NCI-H1694 (cell line): ENCODE results near the gene COA5.

Source experiments
- DNase-seq: peaks from one replicate; lab custom pipeline; 2025; lab: John Stamatoyannopoulos, UW

COA5 gene, protein sequence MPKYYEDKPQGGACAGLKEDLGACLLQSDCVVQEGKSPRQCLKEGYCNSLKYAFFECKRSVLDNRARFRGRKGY

DNA sequence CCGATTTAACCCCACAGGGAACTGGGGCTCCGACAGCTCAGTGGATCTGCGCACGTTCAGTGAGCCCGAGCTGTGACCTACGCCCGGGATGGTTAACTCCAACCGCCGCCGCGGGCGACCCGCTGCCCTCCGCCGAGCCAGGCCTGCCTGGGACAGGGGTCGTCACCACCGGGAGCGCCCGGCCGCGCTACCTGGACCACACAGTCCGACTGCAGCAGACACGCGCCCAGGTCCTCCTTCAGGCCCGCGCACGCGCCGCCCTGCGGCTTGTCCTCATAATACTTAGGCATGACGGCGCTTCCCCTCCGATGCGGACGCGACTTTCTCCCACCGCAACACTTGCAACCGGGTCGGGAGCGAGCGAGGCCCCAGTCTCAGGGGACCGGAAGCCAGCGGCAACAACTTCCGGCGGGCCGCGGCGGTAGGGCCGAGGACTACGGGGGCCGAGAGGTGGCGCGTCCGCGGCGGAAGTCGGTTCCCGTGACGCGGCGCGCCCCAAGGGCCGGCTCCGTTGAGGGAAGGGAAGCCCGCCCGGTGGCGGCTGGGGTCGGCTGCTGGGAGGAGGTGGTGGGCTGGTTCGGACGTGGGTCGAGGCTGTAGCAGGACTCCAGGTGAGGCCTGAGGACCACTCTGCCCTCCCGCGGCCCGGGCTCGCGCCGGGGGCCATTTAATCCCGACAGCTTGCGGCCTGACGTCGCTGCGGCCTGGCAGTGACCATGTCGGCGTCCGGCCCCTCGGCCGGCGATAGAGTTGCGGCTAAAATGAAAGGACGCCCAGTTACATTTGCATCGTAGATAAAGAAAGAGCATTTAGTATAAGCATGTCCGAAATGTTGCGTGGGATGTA is at the start of gene COA5, which contains the start of gene UNC50:
Gene COA5 (minus strand): TSS at position 397 of the 846 bp plus-strand sequence. CDS start 107 bp downstream, at position 290.
Gene UNC50 (plus strand): TSS at position 474 of the 846 bp plus-strand sequence. CDS start 1,171 bp downstream, outside the sequence.
- peak; percentile 60 for DNase-seq

DNA sequence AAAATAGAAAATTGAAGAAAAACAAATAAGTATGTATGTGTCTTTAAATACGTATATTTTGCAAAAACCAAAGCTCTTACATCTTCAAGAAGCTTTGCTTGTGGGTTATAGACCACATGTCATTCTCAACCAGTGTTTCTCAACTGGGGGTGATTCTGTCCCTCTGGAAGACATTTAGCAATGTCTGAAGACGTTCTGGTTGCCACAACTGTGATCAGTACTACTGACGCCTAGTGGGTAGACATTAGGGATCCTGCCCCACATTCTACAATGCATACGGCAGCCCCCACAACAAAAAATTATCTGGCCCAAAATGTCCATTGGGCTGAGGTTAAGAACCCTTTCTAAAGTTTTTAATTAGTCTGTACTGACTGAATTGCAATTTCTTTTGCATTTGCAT is 48.5 kb upstream of the COA5 start:
- no peak for DNase-seq

DNA sequence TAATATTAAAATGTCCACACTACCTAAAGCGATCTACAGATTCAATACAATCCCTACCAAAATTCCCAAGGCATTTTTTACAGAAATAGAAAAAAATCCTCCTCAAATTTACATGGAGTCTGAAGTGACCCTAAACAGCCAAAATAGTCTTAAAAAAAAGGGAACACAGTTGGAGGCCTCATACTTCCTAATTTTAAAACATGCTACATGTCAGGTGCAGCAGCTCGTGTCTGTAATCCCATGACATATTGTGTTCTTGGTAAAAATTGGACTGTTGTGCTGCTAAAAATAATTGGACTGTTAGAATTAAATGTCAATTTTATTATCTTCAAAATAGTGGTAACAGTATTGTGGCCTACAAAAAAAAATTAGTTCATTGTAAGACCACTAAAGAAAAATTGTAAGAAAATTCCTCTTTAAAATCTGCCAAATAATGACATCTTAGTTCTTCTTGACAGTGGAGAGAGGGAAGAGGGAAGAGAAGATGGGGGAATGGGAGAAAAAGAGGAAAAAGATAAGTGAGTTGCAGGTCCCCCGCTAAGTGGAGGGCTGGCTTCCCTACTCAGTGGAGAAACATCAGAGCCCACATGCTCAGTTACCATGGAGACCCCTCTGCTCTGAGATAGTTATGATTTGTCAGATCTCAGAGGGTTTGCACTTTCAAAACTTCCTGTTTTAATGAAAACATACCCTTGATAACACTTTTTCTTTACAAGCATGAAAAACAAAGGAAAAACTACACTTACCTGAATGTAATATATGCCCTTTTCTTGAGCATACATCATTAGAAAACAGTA is 46.6 kb upstream of the COA5 start:
- no peak for DNase-seq

DNA sequence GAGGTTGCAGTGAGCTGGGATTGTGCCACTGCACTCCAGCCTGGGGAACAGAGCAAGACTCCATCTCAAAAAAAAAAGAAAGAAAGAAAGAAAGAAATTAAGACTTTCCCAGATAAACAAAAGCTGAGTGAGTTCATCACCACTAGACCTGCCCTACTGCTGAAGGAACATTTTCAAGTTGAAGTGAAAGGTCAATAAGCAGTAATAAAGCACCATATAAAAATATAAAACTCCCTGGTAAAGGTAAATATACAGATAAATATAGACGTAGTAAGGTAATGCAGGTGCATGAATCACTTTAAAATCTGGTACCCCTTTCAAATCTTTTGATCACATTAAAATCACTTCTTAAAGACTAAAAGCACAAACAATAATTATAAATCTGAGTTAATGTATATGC is 42.7 kb upstream of the COA5 start:
- DNase-seq: no peak

DNA sequence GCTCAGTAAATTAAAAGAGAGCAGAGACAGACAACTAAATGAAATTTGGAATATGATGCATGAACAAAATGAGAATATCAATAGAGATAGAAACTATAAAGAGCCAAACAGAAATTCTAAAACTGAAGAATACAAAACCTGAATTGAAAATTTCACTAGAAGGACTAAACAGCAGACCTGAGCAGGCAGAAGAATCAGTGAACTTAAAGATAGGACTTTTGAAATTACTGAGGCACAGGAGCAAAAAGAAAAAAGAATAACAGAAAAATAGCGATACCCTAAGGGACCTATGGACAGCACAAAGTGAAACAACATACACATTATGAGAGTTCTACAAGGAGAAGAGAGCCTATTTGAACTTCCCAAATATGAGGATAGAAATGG is 41.7 kb upstream of the COA5 start:
- DNase-seq: no peak

DNA sequence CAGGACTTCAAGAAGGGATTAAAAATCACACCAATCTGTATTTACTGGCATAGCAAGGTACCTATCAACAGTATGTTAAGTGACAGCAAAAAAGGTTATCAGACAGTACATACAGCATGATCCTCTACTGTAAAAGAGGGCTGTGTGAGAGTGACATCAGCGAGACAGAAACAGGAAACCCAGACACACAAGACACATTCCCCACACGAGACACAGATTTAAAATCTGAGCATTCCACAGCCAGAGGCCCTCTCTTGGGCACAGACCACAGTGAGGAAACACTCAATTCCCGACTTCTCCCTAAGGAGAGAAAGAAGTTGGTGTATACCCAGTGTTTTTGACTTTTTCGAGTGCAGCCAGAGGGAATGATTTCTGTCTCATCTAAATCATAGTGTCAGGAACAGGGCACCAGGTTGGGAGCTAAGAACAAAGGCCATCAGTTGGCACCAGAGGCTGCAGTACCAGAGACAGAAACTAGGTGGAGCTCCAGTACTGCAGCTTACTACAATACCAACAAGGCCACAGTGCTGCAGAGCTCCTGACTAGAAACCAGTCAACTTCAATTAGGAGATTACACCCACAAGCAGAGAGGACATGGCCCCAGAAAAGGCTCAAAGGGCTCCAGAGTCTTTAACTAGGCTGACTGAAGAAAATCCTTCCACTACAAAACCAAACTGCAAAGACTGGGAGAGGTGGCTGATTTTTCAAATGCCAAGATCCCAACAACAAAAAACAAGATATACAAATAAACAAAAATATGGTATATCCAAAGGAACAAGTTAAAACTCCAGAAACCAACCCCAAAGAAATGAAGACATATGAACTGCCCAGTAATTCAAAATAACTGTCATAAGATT is 41.1 kb upstream of the COA5 start:
- DNase-seq: peak; percentile 91

DNA sequence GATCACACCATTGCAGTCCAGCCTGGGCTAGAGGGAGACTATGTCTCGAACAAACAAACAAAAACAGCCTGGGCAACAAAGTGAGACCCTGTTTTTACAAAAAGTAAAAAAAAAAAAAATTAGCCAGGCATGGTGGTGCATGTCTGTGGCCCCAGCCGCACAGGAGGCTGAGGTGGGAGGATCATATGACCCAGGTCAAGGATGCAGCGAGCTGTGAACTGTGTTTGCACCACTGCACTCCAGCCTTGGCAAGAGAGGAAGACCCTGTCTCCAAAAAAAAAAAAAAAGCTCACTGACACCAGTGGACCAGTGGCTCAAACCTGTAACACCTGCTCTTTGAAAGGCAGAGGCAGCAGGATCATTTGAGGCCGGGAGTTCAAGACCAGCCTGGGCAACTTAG is 40.1 kb upstream of the COA5 start:
- DNase-seq: no peak

DNA sequence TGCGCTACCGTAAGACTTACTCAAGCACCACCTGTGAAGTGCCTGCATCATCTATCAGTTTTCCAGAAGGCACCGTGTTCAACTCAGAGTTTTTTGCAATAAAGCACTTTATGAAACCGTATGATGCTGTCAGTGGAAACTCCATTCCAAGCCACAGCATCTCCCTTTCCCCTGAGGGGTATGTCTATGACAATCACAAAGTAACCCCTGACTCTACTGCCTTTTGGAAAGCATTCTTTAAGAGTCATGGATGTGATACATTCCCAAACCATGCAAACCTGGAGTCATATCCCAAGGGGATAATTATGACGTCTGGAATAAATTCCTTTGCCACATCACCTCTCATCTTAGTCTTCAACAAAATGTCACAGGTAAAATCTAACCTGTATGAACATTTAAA is 39.3 kb upstream of the COA5 start:
- DNase-seq: no peak

DNA sequence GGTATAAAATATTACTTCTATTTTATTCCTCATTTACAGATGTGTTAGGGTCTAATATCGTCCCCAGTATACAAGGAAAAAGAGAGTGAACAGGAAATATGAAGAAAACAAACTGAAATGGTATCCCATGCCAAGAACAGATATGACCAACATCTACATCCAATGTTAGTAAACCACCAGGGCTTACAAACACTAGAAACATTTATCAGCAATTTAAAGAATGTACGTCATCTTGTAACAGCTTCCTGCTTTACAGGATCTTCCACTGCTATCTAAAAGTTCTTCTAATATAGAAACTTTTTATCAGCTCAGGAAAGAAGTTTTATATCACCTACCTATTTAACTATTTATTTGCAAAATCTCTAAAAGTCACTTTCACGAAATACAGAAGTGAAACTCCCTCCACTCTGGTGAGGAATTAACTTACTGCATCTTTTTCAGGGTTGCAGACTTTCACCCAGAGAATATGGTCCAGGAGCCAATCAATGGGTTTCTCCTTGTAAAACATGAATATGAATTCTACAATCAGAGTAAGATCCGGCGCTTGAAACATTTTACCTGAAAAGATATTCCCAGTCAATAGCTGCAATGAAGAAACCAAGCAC is 35.3 kb upstream of the COA5 start:
- no peak for DNase-seq

DNA sequence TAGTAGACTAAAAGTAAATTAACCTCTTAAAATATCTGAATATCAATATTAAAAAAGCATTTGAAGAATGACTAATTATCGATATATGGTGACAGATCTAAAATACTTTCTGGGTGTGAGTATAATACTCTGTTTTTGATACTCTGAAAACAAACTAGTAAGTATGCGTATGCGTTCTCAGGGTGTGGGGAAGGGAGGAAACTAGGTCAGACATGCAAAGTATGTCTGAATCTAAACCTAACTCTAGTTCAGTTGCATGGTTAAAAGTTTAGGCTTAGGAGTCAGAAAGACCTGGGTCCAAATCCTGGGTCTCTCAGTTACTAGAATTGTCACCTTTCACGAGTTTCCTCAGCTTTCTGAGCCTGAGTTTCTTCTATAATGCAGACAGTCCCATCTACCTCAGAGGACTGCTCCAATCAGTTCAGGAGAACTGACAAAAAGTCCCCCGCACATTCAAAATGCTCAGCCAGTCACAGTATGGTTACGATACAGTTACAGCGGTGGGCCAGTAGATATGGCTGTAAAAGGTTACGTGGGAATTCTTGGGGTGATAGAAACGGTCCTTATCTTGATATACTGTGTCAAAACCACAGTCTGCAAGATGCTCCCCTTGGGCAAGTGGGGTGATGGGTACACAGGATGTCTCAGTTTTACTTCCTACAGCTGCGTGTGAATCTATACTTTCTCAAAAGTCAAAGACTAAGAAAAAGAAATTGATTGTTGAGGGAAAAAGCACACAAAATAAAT is 29.3 kb upstream of the COA5 start:
- DNase-seq: no peak

DNA sequence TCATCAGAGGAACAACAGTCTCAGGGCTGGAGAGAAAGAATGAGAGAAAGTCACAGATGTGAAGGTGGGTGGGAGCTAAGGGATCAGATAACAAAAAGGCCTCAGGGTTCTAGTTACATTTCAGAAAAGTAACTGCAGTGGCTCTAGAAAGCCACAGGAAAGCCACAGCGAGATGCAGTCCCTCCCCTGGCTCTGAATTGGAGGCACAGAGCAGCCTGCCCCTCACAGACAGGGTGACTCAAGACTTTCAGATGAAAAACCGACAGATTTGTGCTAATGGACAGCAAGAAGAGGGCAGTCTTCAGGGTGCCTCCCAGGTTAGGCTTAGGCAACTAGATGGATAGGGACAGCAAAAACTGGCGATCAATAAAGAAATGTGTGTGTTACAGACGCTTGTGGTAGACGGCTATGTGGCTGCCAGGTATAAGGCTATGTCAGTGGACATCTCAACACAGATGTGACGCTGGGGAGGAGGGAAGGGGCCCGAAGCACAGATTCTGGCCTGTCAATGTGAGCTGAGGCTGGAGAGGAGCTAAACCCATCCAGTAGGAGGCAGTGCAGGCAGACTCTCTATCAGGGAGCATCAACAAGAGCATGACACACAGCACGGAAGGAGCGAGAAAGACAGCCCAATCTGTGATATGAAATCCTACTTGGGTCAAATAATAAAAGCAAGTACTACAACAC is 26.2 kb upstream of the COA5 start:
- DNase-seq: no peak

DNA sequence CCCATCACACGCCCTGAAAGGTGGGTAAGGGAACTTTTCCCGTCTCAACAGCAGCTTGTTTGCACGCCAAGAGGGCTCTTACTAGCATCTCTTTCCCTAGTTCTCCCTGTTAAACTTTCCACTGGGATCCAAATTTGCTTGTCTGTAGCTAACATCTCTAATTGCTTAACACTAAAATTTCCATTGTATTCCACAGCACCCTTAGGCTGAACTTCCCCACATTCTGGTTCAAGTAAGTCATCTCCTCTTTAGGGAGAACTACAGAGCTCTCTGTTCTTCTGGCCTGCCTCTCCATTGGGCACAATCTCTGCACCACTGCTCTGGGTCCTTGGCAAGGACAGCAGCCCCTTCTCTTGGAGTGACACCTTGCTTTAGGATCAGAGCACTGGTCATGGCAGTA is 24.0 kb upstream of the COA5 start:
- no peak for DNase-seq

DNA sequence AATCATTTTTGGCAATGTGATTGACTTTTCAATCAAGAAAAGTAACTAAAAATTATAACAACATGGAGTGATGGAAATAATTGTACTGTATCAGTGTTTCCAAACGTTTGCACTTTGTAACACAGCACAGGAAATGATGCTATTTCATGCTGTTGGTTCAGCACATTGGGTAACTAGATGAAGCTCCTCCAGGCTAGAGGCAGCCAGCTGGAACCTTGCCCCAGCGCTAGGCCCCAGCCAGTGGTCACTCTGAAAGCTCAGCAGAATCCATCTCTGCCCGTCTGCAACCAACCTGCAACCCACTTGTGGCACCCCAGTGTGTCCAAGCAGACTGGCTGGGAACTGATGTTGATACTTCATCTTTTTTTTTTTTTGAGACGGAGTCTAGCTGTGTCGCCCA is 15.3 kb upstream of the COA5 start:
- DNase-seq: no peak

DNA sequence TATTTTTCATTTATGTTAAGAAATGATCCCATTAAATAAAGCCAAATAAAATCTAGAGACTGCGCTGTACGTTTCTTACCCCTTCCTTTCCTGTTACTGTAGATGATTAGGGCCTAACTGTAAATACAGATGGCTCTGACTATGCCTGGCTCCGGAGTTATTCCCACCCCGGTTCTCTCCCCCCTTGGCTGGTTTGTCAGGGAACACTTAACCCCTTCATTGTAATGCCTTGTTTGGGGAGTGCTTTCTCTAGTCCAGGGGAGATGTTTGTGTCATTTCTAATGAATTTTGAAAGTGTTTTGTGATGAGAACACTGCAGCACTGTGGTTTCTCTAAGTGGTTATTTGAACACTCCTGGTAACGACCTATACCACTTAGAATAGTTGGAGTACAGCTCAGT is 8.8 kb upstream of the COA5 start:
- no peak for DNase-seq

DNA sequence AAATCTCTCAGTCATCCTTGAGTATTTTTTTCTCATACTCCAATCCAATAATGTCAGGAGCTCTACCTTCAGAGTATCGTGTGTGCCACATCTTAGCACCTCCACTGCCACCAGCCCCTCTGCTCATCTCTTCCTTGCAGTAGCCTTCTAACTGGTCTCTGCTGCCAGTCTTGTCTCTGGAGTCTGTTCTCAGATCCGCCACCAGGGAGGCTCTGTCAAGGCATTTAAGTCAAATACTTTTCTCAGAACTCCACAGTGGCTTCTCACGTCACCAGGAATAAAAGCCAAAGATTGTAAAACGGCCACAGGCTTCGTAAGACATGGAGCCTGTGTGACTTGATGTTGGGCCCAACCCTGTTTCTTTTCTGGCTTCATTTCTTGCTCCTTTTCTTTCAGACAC is 7.2 kb upstream of the COA5 start:
- DNase-seq: no peak

DNA sequence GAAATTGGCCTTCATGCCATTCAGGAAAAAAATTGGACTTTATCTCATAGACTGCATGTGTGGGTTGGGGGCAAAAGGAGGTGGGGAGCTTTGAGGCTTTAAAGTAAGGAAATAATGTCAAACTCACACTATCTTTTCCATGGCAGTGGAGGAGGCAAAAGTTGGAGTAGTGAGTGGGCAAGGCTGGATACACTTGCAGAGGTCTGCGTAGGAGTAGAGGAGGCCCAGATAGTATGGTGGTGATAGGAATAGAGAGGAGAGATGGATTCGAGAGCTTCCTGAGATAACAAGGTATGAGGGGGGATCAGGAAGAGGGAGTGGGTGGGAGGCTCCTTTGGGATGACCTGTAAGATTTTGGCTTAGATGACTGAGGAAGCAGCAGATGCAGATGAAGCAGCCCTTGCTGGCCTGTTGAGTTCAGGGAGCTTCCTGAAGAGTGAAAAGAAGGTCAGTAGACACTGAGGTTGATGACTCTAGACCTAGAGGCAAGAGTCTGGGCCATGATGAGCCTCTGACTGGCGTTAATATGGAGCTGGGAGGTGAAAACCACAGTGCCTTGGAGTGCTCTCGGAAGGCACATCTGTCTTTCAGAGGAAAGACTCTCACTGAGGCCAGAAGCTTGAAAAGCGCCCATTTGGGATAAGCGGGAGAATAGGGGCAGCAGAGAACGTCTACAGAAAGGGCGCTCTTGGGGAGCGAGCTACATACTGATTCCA is 5.9 kb upstream of the COA5 start:
- no peak for DNase-seq

DNA sequence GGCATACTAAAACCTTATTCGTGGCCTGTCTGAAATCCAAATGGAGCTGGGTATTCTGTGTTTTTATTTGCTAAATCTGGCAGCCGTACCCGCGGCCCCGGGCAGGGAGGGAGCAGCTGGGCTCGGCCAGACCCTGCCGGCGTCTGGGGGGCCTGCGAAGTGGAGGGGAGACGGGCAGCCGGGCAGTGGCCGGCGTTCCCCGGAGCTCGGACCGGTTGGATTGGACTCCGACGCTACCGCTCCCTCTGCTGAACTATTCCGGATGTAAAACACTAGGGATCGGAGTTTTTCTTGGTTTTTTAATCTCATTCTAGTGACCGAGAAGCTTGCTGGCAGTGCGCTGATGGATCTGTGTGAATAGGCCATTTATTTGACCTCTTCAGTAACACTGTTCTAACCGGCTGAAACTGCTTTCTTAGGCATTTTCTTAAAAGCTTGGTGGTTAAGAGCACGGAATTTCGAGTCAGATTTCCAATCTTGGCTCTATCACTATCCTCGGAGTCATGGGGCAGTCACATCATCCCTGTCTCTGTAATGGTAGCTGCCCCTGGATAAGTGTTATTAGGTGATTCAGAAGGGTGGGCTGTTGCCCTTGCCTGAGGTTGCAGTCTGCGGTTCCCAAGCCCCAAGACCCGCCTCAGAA is 771 bp upstream of the COA5 start:
- DNase-seq: no peak

DNA sequence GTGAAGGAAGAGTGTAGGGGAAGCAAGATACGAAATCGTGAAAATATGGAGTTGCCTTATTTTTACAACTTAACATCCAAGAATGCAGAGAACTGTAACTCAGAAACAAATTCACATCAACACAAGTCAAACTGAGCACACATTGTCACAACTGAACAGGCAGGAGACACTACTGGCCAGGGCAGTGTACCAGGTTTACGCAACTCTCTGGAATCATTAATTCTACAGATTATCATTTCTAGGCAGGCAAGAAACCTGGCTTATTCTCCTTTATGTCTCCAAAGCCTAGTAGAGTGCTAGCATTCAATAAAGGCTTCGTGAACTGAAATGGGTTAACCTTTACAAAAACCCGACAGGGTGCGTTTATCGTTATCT is 584 bp downstream of the COA5 start:
- DNase-seq: no peak

DNA sequence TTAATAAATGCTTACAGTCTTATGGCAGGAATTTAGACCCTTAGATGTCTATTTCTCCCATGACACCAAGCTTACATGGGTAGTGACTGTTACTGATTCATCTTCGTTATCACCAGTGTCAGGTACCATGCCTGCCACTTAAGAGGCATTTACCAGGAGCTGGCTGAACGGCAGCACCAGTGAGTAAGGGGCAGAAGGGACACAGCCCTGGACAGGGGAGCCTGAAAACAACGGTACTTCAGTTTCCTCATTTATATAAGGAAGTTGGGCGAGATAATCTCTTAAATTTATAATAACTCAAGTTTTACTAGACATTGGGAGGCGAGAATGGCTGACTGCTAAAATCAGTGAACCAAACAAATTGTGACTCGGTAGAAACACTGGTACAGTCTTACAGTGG is 1.2 kb downstream of the COA5 start:
- no peak for DNase-seq
